ENCODE results near the gene GNG14. TPM values are rescaled to one million over a fixed set of nuclear protein-coding genes. Genes with fewer than 3 reads are reported as not detected.

The GNG14 gene
- not detected for total RNA-seq (ENCODE audit: unreplicated experiment)
- long read RNA-seq, result 0 reads

DNA sequence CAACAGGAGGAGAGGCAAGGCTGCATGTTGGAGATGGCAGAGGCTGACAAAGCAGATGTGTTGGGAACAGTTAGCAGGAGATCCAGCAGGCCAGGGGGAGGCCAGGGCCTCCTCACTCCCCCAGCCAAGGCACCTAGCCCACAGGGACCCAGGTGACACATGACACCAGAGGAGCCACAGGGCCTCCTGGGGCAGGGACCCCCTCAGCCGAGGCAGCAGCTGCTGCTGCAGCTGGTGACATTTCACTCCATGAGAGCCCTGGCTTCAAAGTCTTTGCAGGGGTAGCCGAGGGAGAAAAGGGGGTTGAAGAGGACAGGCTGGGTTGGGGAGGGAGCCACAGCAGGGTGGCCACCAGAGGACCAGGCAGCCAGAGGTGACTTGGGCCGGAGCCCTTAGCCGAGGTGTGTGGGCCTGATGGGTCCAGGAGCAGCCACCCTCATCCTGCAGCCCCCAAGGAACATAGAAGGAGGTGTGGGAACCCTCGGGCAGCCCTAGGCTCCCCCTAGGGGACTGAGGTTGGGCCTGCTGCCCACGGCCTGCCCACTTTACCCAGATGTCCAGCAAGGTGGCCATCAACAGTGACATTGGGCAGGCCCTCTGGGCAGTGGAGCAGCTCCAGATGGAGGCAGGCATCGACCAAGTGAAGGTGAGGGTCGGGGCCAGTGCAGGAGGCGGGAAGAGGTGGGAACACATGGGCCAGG is at the start of gene GNG14:
GNG14 (plus strand) TSS at position 503 of the 701 bp plus-strand sequence; CDS start at position 554, 51 bp downstream.
- Mint-ChIP-seq H3K36me3 (ENCODE audit: unreplicated experiment) (peaks cover 4% of the 10 kb centered on the region), H3K4me3 (ENCODE audit: unreplicated experiment) (peak within 1 kb of the TSS; percentile 42), H3K9me3 (ENCODE audit: unreplicated experiment) (peaks cover 4% of the 10 kb centered on the region), H3K27me3 (ENCODE audit: unreplicated experiment) (peaks cover 6% of the 10 kb centered on the region), H3K4me1 (ENCODE audit: low read depth, unreplicated experiment) (peaks cover 1% of the 10 kb centered on the region), H3K27ac (ENCODE audit: unreplicated experiment) (no peak within 1 kb of the TSS)
- DNase-seq, result no peak
- TF ChIP-seq, protein P1, sequence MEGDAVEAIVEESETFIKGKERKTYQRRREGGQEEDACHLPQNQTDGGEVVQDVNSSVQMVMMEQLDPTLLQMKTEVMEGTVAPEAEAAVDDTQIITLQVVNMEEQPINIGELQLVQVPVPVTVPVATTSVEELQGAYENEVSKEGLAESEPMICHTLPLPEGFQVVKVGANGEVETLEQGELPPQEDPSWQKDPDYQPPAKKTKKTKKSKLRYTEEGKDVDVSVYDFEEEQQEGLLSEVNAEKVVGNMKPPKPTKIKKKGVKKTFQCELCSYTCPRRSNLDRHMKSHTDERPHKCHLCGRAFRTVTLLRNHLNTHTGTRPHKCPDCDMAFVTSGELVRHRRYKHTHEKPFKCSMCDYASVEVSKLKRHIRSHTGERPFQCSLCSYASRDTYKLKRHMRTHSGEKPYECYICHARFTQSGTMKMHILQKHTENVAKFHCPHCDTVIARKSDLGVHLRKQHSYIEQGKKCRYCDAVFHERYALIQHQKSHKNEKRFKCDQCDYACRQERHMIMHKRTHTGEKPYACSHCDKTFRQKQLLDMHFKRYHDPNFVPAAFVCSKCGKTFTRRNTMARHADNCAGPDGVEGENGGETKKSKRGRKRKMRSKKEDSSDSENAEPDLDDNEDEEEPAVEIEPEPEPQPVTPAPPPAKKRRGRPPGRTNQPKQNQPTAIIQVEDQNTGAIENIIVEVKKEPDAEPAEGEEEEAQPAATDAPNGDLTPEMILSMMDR (IDR thresholded peaks at IDR 0.05; ENCODE audit: partially characterized antibody, unreplicated experiment), result no peak

DNA sequence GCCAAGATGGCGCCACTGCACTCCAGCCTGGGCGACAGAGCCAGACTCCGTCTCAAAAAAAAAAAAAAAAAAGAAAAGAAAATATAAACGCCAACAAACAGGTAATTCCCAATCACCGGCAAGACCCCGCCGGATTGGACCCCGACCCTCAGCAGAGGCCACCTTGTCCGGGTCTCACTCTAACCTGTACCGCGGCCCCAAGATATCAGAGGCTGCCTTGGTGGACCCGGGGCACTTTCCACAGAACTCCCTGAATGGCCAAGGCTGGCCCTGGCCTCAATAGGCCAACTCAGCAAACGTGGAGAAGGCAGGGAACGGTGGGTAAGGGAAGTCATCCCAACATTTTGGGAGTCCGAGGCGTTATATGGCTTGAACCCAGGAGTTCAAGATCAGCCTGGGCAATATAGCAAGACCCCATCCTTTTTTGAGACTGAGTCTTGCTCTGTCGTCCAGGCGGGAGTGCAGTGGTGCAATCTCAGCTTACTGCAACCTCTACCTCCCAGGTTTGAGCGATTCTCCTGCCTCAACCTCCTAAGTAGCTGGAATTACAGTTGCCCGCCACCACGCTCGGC is 49.1 kb upstream of the GNG14 start:
- Mint-ChIP-seq H3K4me1 (ENCODE audit: low read depth, unreplicated experiment) (no peaks in the 10 kb centered on the region), H3K9me3 (ENCODE audit: unreplicated experiment) (peaks cover 4% of the 10 kb centered on the region), H3K36me3 (ENCODE audit: unreplicated experiment) (no peaks in the 10 kb centered on the region), H3K27me3 (ENCODE audit: unreplicated experiment) (peaks cover 7% of the 10 kb centered on the region), H3K4me3 (ENCODE audit: unreplicated experiment) (no peak overlapping the region), H3K27ac (ENCODE audit: unreplicated experiment) (no peak overlapping the region)
- DNase-seq, result no peak
- TF ChIP-seq, protein P1 (IDR thresholded peaks at IDR 0.05; ENCODE audit: partially characterized antibody, unreplicated experiment), result no peak

DNA sequence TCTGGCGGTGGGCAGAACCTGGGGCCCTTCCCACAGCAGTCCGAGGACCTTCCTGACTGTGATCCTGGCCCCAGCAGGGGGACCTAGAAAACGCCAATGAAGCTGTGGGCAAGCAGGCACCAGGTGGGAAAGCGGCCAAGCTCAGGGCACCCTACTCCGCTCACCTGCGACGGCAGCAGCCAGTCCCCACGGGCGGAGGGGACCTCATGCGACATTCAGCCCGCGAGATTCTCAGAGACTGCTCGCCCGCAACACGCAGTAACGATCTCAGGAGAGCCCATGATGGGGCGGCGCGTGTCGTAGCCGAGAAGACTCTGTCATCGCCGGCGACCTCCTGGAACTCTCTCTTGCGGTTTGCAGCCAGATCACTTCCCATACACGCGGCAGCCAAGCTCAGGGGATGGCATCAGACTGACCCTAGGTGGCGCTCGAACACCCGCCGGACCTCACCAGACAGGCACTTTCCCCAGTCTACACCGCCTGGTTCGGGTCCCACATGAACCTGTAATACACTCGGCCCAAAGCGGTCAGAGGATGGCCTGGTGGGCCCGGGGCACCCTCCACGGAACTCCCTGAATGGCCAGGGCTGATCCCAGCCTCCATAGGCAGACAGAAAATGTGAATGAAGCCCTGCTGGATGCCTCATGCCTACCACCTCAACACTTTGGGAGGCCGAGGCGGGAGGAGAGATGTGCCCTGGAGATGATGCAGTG is 47.7 kb upstream of the GNG14 start:
- Mint-ChIP-seq H3K36me3 (ENCODE audit: unreplicated experiment) (no peaks in the 10 kb centered on the region), H3K4me1 (ENCODE audit: low read depth, unreplicated experiment) (no peaks in the 10 kb centered on the region), H3K27ac (ENCODE audit: unreplicated experiment) (no peak overlapping the region), H3K27me3 (ENCODE audit: unreplicated experiment) (peaks cover 9% of the 10 kb centered on the region), H3K4me3 (ENCODE audit: unreplicated experiment) (peak overlapping the region; percentile 39), H3K9me3 (ENCODE audit: unreplicated experiment) (peaks cover 4% of the 10 kb centered on the region)
- TF ChIP-seq, protein P1 (IDR thresholded peaks at IDR 0.05; ENCODE audit: partially characterized antibody, unreplicated experiment), result peak; percentile 75
- peak; percentile 84 for DNase-seq

DNA sequence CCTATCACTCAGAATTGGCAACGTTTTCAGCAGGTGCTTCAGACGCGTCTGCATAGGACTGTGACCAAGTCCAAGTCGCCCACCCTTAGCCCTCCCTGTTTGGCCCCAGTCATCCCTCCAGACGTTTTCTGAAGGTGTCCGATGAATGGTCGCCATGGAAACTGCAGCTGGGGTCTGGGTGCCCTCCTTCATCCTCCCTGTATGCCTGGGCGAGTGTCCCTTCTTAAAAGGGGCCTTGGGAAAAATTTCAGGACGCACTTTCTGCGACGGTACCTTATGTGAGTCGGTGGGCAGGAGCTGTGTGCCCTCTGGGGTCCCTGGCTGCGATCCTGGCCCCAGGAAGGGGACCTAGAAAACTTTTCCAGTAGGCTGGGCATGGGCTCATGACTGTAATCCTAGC is 46.3 kb upstream of the GNG14 start:
- DNase-seq, result no peak
- Mint-ChIP-seq H3K4me1 (ENCODE audit: low read depth, unreplicated experiment) (no peaks in the 10 kb centered on the region), H3K27me3 (ENCODE audit: unreplicated experiment) (peaks cover 9% of the 10 kb centered on the region), H3K36me3 (ENCODE audit: unreplicated experiment) (no peaks in the 10 kb centered on the region), H3K27ac (ENCODE audit: unreplicated experiment) (no peak overlapping the region), H3K9me3 (ENCODE audit: unreplicated experiment) (peaks cover 2% of the 10 kb centered on the region), H3K4me3 (ENCODE audit: unreplicated experiment) (no peak overlapping the region)
- TF ChIP-seq, protein P1 (IDR thresholded peaks at IDR 0.05; ENCODE audit: partially characterized antibody, unreplicated experiment), result no peak
